Ovary (tissue), 3 donors: ENCODE results near the gene NRXN2.

ENCODE experiments used
- POLR2A ChIP-seq: fragments of 450-650 bp; IDR thresholded peaks from one replicate; pipeline ENCODE4 v1.6.1; 2017; ENCODE audit warnings: antibody characterized with exemption, mild to moderate bottlenecking, moderate library complexity
- TF ChIP-seq, protein P1 (sequence below), 3 donors: fragments of 450-650 bp in 2 of 3; fragments of 200-600 bp in 1 of 3; IDR thresholded peaks; one replicate each; pipeline versions ENCODE4 v1.5.1 to v1.8.0; 2016 to 2022; ENCODE audit warnings: antibody characterized with exemption in 3 of 3, mild to moderate bottlenecking in 1 of 3
- donor health status: DM: no; HTN: no; CAD: no.

GRCh38 chr11:64705501-64705900 is 17.5 kb downstream of the NRXN2 start:
- TF ChIP-seq, protein P1, sequence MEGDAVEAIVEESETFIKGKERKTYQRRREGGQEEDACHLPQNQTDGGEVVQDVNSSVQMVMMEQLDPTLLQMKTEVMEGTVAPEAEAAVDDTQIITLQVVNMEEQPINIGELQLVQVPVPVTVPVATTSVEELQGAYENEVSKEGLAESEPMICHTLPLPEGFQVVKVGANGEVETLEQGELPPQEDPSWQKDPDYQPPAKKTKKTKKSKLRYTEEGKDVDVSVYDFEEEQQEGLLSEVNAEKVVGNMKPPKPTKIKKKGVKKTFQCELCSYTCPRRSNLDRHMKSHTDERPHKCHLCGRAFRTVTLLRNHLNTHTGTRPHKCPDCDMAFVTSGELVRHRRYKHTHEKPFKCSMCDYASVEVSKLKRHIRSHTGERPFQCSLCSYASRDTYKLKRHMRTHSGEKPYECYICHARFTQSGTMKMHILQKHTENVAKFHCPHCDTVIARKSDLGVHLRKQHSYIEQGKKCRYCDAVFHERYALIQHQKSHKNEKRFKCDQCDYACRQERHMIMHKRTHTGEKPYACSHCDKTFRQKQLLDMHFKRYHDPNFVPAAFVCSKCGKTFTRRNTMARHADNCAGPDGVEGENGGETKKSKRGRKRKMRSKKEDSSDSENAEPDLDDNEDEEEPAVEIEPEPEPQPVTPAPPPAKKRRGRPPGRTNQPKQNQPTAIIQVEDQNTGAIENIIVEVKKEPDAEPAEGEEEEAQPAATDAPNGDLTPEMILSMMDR (IDR thresholded peaks at IDR 0.05), result no peak
- no peak for TF ChIP-seq POLR2A
